ENCODE results near the gene TBC1D22A. TPM values are rescaled to one million over a fixed set of nuclear protein-coding genes. Genes with fewer than 3 reads are reported as not detected.
A peak's percentile ranks its signal among the peaks of the same experiment; 100 is the strongest.

TBC1D22A gene
- polyA plus RNA-seq, 1 experiment = 19.8 TPM

GRCh38 chr22:46750530-46750800 is 12.0 kb upstream of the TBC1D22A start:
- TF ChIP-seq CTCF (IDR thresholded peaks at IDR 0.05; ENCODE audit: low read depth, low read length) = no peak
- H3K27me3 ChIP-seq (ENCODE audit: control insufficient read depth, insufficient read depth, low read length) = peaks cover 2% of the 10 kb centered on the region
- H3K27ac ChIP-seq (ENCODE audit: low read depth, low read length) = no peak overlapping the region
- ChIA-PET POLR2A (no interaction called here), CTCF (interaction anchor here (1.3 to 2.4 kb wide), 2 partner anchors 8 to 187 kb away, joined by 4 to 12 read pairs; no protein-coding TSS in a partner anchor)
- no peak for DNase-seq (ENCODE audit: low read depth, low spot score)
- H3K9me3 ChIP-seq (ENCODE audit: control insufficient read depth, insufficient read depth, low read length) = peaks cover under 1% of the 10 kb centered on the region; the same call in 1 of the 2 replicates
- no peak overlapping the region for H3K4me3 ChIP-seq (ENCODE audit: low read depth, low read length)

DNA sequence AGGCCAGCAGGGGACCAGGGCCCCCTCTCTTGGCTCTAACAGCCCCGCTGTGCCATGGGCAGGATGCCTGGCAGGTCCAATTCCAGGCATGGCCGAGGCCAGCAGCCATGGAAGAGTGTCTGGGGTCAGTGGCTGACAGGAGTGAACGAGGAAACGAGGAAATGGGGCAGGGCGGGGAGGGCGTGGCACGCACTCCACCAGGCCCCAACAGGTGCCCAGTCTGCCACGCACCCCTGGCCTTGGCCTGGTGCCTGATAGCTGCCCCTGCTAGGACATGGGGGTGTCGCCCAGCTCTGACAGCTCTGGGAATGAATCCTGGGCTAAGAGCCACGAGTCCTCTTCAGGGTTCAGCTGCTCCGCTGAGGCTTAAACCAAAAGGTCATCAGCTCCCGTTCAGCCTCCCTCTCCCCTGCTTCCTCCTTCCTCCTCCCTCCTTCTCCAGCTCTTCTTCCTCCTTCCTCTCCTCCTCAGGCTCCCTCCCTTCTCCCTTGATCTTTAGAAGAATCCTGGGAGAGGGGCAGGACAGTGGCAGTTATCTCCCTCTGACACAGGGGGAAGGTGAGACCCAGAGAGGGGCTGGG is 11.5 kb upstream of the TBC1D22A start:
- no peak overlapping the region for H3K4me3 ChIP-seq (ENCODE audit: low read depth, low read length)
- ChIA-PET POLR2A (no interaction called here), CTCF (interaction anchor here (1.3 kb wide), 1 partner anchor 188 kb away, joined by 4 read pairs; no protein-coding TSS in a partner anchor)
- H3K9me3 ChIP-seq (ENCODE audit: control insufficient read depth, insufficient read depth, low read length) = peaks cover 6% of the 10 kb centered on the region
- no peak for TF ChIP-seq CTCF (IDR thresholded peaks at IDR 0.05; ENCODE audit: low read depth, low read length)
- no peak overlapping the region for H3K27ac ChIP-seq (ENCODE audit: low read depth, low read length)
- DNase-seq (ENCODE audit: low read depth, low spot score) = no peak
- H3K27me3 ChIP-seq (ENCODE audit: control insufficient read depth, insufficient read depth, low read length) = peaks cover 2% of the 10 kb centered on the region

- H3K27me3 ChIP-seq (ENCODE audit: control insufficient read depth, insufficient read depth, low read length) = peaks cover 2% of the 10 kb centered on the region
- H3K9me3 ChIP-seq (ENCODE audit: control insufficient read depth, insufficient read depth, low read length) = peaks cover 10% of the 10 kb centered on the region
- TF ChIP-seq CTCF (IDR thresholded peaks at IDR 0.05; ENCODE audit: low read depth, low read length) = no peak
- CTCF ChIA-PET = no interaction called here
- POLR2A ChIA-PET = interaction anchor here (1.1 kb wide), 1 partner anchor 16 kb away, joined by 3 read pairs; no protein-coding TSS in a partner anchor
- DNase-seq (ENCODE audit: low read depth, low spot score) = no peak
- H3K27ac ChIP-seq (ENCODE audit: low read depth, low read length) = no peak overlapping the region
- no peak overlapping the region for H3K4me3 ChIP-seq (ENCODE audit: low read depth, low read length)
These were observed 10.0 kb upstream of the TBC1D22A start for GRCh38 chr22:46752286-46752987.

GRCh38 chr22:46752988-46753310 is 9.5 kb upstream of the TBC1D22A start:
- Histone ChIP-seq H3K27ac (ENCODE audit: low read depth, low read length) (peak overlapping the region; percentile 92), H3K4me3 (ENCODE audit: low read depth, low read length) (no peak overlapping the region), H3K27me3 (ENCODE audit: control insufficient read depth, insufficient read depth, low read length) (no peaks in the 10 kb centered on the region), H3K9me3 (ENCODE audit: control insufficient read depth, insufficient read depth, low read length) (peaks cover 10% of the 10 kb centered on the region)
- TF ChIP-seq CTCF (IDR thresholded peaks at IDR 0.05; ENCODE audit: low read depth, low read length) = no peak
- DNase-seq (ENCODE audit: low read depth, low spot score) = no peak
- ChIA-PET CTCF (no interaction called here), POLR2A (no interaction called here)

DNA sequence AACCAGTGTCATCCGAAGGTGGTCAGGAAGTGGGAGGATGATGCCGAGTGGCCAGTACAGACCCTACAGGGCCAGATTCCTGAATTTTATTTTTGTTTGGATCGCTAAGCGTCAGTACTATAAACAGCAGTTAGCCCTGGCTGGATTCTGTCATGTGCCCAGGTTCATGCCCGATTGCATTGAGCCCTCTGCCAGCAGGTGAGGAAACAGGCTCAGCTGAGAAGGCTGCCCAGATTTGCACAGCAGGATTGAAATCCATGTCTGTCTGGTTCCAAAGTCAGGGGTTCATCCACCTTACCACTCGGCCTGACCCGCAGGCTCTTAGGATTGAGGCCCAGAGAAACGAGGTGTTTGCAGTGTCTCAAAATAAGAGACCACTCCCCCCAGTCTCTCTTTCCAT is 9.1 kb upstream of the TBC1D22A start:
- H3K9me3 ChIP-seq (ENCODE audit: control insufficient read depth, insufficient read depth, low read length) = peaks cover 10% of the 10 kb centered on the region
- POLR2A ChIA-PET = interaction anchor here (1.5 kb wide), 1 partner anchor 15 kb away, joined by 5 read pairs; no protein-coding TSS in a partner anchor
- CTCF ChIA-PET = no interaction called here
- no peak for TF ChIP-seq CTCF (IDR thresholded peaks at IDR 0.05; ENCODE audit: low read depth, low read length)
- no peak for DNase-seq (ENCODE audit: low read depth, low spot score)
- H3K4me3 ChIP-seq (ENCODE audit: low read depth, low read length) = no peak overlapping the region
- no peaks in the 10 kb centered on the region for H3K27me3 ChIP-seq (ENCODE audit: control insufficient read depth, insufficient read depth, low read length)
- H3K27ac ChIP-seq (ENCODE audit: low read depth, low read length) = peak overlapping the region; percentile 92

All from AG04450 (cell line).